ENCODE results near the gene PRSS12. TPM values are rescaled to one million over a fixed set of nuclear protein-coding genes. Genes with fewer than 3 reads are reported as not detected.

Gene PRSS12
- total and polyA plus RNA-seq, 2 experiments from 2014 or later = 5.5 to 12.9 TPM

GRCh38 chr4:118278473-118279274 is 74.1 kb downstream of the PRSS12 start:
- Mint-ChIP-seq H3K27ac (peak overlapping the region; percentile 99), H3K4me1 (peaks cover 18% of the 10 kb centered on the region), H3K4me3 (peak overlapping the region; percentile 91), H3K27me3 (ENCODE audit: insufficient read depth, low read depth, poor library complexity) (peaks cover 14% of the 10 kb centered on the region), H3K36me3 (ENCODE audit: low read depth) (peaks cover 38% of the 10 kb centered on the region), H3K9me3 (peaks cover 3% of the 10 kb centered on the region; the same call in 2 of the 3 replicates)
- peak overlapping the region; percentile 93 for H3K27ac ChIP-seq (ENCODE audit: low read depth)
- H3K4me2 ChIP-seq = peak overlapping the region; percentile 96
- H3K4me3 ChIP-seq = peak overlapping the region; percentile 95
- H3F3A ChIP-seq (replicated peaks; ENCODE audit: low read depth) = peaks cover 23% of the 10 kb centered on the region
- TF ChIP-seq ZNF331 (CRISPR knock-in tag; IDR thresholded peaks at IDR 0.05; ENCODE audit: low read depth) (no peak), ETS1 (IDR thresholded peaks at IDR 0.05) (peak; percentile 80), ZNF462 (CRISPR knock-in tag; IDR thresholded peaks at IDR 0.05) (no peak), STAT1 (IDR thresholded peaks at IDR 0.05; ENCODE audit: unreplicated experiment) (no peak), EZH2phosphoT487 (IDR thresholded peaks at IDR 0.05; ENCODE audit: unreplicated experiment) (no peak), CTCF (conservative IDR thresholded peaks at IDR 0.05; ENCODE audit: low read depth in 2 of 2) (no peak), CREB1 (CRISPR knock-in tag; IDR thresholded peaks at IDR 0.05; ENCODE audit: low read depth) (peak; percentile 85), EZH2 (IDR thresholded peaks at IDR 0.05; ENCODE audit: low read depth, unreplicated experiment) (no peak), POLR2AphosphoS5 (IDR thresholded peaks at IDR 0.05; ENCODE audit: low read depth) (peak; percentile 99), NANOG (IDR thresholded peaks at IDR 0.05; ENCODE audit: borderline replicate concordance) (0 out of 2 replicates have a peak, but pooled peaks have one; percentile 3)
- peak overlapping the region; percentile 35; the same call in 1 of the 2 replicates for H2AFZ ChIP-seq
- peaks cover 5% of the 10 kb centered on the region; the same call in 1 of the 2 replicates for H4K20me1 ChIP-seq (replicated peaks; ENCODE audit: insufficient read depth)
- DNase-seq (ENCODE audit: low spot score) = peak; percentile 99
- H3K27me3 ChIP-seq (ENCODE audit: insufficient read depth) = no peaks in the 10 kb centered on the region
- H3K79me2 ChIP-seq (replicated peaks; ENCODE audit: insufficient read depth) = peaks cover 15% of the 10 kb centered on the region
- peaks cover 15% of the 10 kb centered on the region; the same call in 1 of the 2 replicates for H3K36me3 ChIP-seq (ENCODE audit: insufficient read depth)
- peaks cover 23% of the 10 kb centered on the region for H3K4me1 ChIP-seq (ENCODE audit: insufficient read depth)
- H3K9me2 ChIP-seq (ENCODE audit: insufficient read depth) = no peaks in the 10 kb centered on the region
- ATAC-seq = peak; percentile 87

Measured in GM23338 (cell line).